GM12878 (cell line): ENCODE measurements around the gene UBAC2.

ENCODE experiments used
- CREM ChIP-seq: IDR thresholded peaks from 2 replicates; pipeline ENCODE4 v1.6.1; 2014; ENCODE audit warnings: antibody characterized with exemption, low read depth
- EZH2 ChIP-seq: IDR thresholded peaks from 2 replicates; pipeline ENCODE4 v1.6.1; 2012; ENCODE audit warnings: low read depth, mild to moderate bottlenecking, control low read depth, inconsistent platforms, low read length, borderline replicate concordance; ENCODE audit not compliant: control insufficient read depth
- NR2C2 ChIP-seq: IDR thresholded peaks from 2 replicates; pipeline ENCODE4 v1.6.1; 2011; ENCODE audit warnings: borderline replicate concordance, low read depth; ENCODE audit not compliant: control insufficient read depth, insufficient read length
- POLR2A ChIP-seq: IDR thresholded peaks from 2 replicates; pipeline ENCODE4 v1.6.1; 2011; ENCODE audit warnings: low read depth, mild to moderate bottlenecking, low read length
- POLR2AphosphoS2 ChIP-seq: IDR thresholded peaks from 2 replicates; pipeline ENCODE4 v1.6.1; 2011; ENCODE audit warnings: low read depth, mild to moderate bottlenecking, low read length, improper control_type of control experiment, moderate library complexity
- RCOR1 ChIP-seq: conservative IDR thresholded peaks from 2 replicates; pipeline ENCODE4 v1.6.1; 2012; ENCODE audit warnings: low read depth, low read length, improper control_type of control experiment
- SIX5 ChIP-seq: IDR thresholded peaks from 2 replicates; pipeline ENCODE4 v1.6.1; 2011; ENCODE audit warnings: mild to moderate bottlenecking, low read depth, low read length, moderate library complexity; ENCODE audit not compliant: severe bottlenecking
- SP1 ChIP-seq: IDR thresholded peaks from one replicate; pipeline ENCODE4 v1.6.1; 2011; ENCODE audit warnings: low read depth, low read length
- STAT3 ChIP-seq: IDR thresholded peaks from 2 replicates; pipeline ENCODE4 v1.6.1; 2011; ENCODE audit warnings: low read depth, low read length, improper control_type of control experiment
- TF ChIP-seq, protein P1 (sequence below): IDR thresholded peaks from 2 replicates; pipeline ENCODE4 v1.6.1; 2012; ENCODE audit warnings: mild to moderate bottlenecking, low read depth, low read length
- TF ChIP-seq, protein P2 (sequence below): fragments of 450-650 bp; IDR thresholded peaks from 2 replicates; pipeline ENCODE4 v1.6.1; 2017; ENCODE audit warnings: mild to moderate bottlenecking, moderate library complexity

DNA sequence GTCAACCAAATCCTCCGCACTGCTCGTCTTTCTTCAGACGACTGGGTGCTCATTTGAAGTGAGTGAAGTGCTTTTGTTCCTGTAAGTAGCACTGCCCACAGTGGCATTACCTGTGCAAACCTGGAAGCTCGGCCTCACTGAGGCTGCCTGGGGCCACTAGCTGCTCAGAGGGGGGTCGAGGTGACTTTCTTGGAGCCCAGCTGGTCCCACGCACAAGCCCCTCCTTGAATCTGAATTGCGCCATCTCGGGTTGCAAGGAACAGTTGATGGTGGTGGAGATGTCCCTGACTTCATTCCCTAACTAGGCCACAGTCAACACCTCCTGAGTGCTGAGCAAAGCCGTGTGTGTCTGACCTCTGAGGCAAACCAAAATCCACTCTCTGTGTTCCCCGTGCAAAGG lies 185.8 kb downstream of the UBAC2 start:
- TF ChIP-seq STAT3 (no peak), POLR2AphosphoS2 (no peak), SP1 (no peak), EZH2 (no peak), SIX5 (no peak), NR2C2 (no peak), CREM (no peak), POLR2A (no peak), RCOR1 (no peak)
- TF ChIP-seq, protein P1, sequence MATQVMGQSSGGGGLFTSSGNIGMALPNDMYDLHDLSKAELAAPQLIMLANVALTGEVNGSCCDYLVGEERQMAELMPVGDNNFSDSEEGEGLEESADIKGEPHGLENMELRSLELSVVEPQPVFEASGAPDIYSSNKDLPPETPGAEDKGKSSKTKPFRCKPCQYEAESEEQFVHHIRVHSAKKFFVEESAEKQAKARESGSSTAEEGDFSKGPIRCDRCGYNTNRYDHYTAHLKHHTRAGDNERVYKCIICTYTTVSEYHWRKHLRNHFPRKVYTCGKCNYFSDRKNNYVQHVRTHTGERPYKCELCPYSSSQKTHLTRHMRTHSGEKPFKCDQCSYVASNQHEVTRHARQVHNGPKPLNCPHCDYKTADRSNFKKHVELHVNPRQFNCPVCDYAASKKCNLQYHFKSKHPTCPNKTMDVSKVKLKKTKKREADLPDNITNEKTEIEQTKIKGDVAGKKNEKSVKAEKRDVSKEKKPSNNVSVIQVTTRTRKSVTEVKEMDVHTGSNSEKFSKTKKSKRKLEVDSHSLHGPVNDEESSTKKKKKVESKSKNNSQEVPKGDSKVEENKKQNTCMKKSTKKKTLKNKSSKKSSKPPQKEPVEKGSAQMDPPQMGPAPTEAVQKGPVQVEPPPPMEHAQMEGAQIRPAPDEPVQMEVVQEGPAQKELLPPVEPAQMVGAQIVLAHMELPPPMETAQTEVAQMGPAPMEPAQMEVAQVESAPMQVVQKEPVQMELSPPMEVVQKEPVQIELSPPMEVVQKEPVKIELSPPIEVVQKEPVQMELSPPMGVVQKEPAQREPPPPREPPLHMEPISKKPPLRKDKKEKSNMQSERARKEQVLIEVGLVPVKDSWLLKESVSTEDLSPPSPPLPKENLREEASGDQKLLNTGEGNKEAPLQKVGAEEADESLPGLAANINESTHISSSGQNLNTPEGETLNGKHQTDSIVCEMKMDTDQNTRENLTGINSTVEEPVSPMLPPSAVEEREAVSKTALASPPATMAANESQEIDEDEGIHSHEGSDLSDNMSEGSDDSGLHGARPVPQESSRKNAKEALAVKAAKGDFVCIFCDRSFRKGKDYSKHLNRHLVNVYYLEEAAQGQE, result no peak
- TF ChIP-seq, protein P2, sequence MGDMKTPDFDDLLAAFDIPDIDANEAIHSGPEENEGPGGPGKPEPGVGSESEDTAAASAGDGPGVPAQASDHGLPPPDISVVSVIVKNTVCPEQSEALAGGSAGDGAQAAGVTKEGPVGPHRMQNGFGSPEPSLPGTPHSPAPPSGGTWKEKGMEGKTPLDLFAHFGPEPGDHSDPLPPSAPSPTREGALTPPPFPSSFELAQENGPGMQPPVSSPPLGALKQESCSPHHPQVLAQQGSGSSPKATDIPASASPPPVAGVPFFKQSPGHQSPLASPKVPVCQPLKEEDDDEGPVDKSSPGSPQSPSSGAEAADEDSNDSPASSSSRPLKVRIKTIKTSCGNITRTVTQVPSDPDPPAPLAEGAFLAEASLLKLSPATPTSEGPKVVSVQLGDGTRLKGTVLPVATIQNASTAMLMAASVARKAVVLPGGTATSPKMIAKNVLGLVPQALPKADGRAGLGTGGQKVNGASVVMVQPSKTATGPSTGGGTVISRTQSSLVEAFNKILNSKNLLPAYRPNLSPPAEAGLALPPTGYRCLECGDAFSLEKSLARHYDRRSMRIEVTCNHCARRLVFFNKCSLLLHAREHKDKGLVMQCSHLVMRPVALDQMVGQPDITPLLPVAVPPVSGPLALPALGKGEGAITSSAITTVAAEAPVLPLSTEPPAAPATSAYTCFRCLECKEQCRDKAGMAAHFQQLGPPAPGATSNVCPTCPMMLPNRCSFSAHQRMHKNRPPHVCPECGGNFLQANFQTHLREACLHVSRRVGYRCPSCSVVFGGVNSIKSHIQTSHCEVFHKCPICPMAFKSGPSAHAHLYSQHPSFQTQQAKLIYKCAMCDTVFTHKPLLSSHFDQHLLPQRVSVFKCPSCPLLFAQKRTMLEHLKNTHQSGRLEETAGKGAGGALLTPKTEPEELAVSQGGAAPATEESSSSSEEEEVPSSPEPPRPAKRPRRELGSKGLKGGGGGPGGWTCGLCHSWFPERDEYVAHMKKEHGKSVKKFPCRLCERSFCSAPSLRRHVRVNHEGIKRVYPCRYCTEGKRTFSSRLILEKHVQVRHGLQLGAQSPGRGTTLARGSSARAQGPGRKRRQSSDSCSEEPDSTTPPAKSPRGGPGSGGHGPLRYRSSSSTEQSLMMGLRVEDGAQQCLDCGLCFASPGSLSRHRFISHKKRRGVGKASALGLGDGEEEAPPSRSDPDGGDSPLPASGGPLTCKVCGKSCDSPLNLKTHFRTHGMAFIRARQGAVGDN, result no peak
